Measurements from ENCODE around the gene SIRPA.

Gene SIRPA

GRCh38 chr20:1964061-1964460 is 68.9 kb downstream of the SIRPA start:
- Histone ChIP-seq H3K27me3 (ENCODE audit: control insufficient read depth in 1 of 2, insufficient read depth in 1 of 2, low read length in 2 of 2) (peaks cover 47 to 63% of the 10 kb centered on the region in 2 experiments), H3K4ac (ENCODE audit: low read depth in 1 of 2, low read length in 2 of 2) (no peak overlapping the region)
- 81% methylated on average over 4 of the region's 4 CpGs for WGBS

GRCh38 chr20:1964659-1965405 is 69.6 kb downstream of the SIRPA start:
- WGBS, result 47% methylated on average over 14 of the region's 14 CpGs
- H3K4me1 ChIP-seq (ENCODE audit: control insufficient read depth, insufficient read depth, low read depth, low read length), result peaks cover 3% of the 10 kb centered on the region
- H4K91ac ChIP-seq (ENCODE audit: low read length), result no peak overlapping the region
- H2BK12ac ChIP-seq (ENCODE audit: low read length in 2 of 2), result no peak overlapping the region
- no peak overlapping the region for H3K23ac ChIP-seq (ENCODE audit: low read length in 2 of 2)
- H2BK15ac ChIP-seq (ENCODE audit: low read depth, poor library complexity, severe bottlenecking), result no peak overlapping the region
- peak overlapping the region in 1 of 2 experiments; percentile 65 for H3K4me3 ChIP-seq (ENCODE audit: insufficient read depth in 1 of 2, low read depth in 1 of 2, low read length in 2 of 2)
- H3K9me3 ChIP-seq (ENCODE audit: control insufficient read depth, low read length), result no peaks in the 10 kb centered on the region
- H2BK120ac ChIP-seq (ENCODE audit: low read depth, low read length), result no peak overlapping the region
- no peak overlapping the region for H2AFZ ChIP-seq (ENCODE audit: low read depth, low read length)
- peak; percentile 13 for DNase-seq
- peaks cover 52 to 63% of the 10 kb centered on the region in 2 experiments for H3K27me3 ChIP-seq (ENCODE audit: control insufficient read depth in 1 of 2, insufficient read depth in 1 of 2, low read length in 2 of 2)
- peak overlapping the region; percentile 76 for H3K9ac ChIP-seq (ENCODE audit: low read length)
- H2BK5ac ChIP-seq (ENCODE audit: low read depth, low read length, poor library complexity, severe bottlenecking), result no peak overlapping the region
- no peak overlapping the region for H4K8ac ChIP-seq (ENCODE audit: low read length)
- no peaks in the 10 kb centered on the region for H3K36me3 ChIP-seq (ENCODE audit: control insufficient read depth in 1 of 2, insufficient read depth in 2 of 2, low read depth in 1 of 2, low read length in 2 of 2)
- no peak overlapping the region for H3K27ac ChIP-seq (ENCODE audit: low read length, poor library complexity, severe bottlenecking)
- no peak overlapping the region for H3K4ac ChIP-seq (ENCODE audit: low read depth in 1 of 2, low read length in 2 of 2)
- no peak overlapping the region for H3K14ac ChIP-seq (ENCODE audit: low read length in 2 of 2)
- H3K18ac ChIP-seq (ENCODE audit: low read depth in 1 of 2, low read length in 2 of 2), result no peak overlapping the region
- no peak overlapping the region for H3K4me2 ChIP-seq (ENCODE audit: low read length, poor library complexity, severe bottlenecking)
- H2AK5ac ChIP-seq (ENCODE audit: low read length, severe bottlenecking), result peak overlapping the region; percentile 68
- no peaks in the 10 kb centered on the region for H3K79me1 ChIP-seq (replicated peaks; ENCODE audit: low read length, poor library complexity, severe bottlenecking)

More at GRCh38 chr20:1964061-1964460, 68.9 kb downstream of the SIRPA start:
- H2BK5ac ChIP-seq (ENCODE audit: low read depth, low read length, poor library complexity, severe bottlenecking), result no peak overlapping the region
- H2AFZ ChIP-seq (ENCODE audit: low read depth, low read length), result no peak overlapping the region
- H3K9ac ChIP-seq (ENCODE audit: low read length), result no peak overlapping the region
- no peak overlapping the region for H2BK120ac ChIP-seq (ENCODE audit: low read depth, low read length)
- H3K14ac ChIP-seq (ENCODE audit: low read length in 2 of 2), result no peak overlapping the region
- no peak overlapping the region for H4K8ac ChIP-seq (ENCODE audit: low read length)
- no peaks in the 10 kb centered on the region for H3K79me1 ChIP-seq (replicated peaks; ENCODE audit: low read length, poor library complexity, severe bottlenecking)
- no peak for DNase-seq
- H3K9me3 ChIP-seq (ENCODE audit: control insufficient read depth, low read length), result no peaks in the 10 kb centered on the region
- H3K36me3 ChIP-seq (ENCODE audit: control insufficient read depth in 1 of 2, insufficient read depth in 2 of 2, low read depth in 1 of 2, low read length in 2 of 2), result no peaks in the 10 kb centered on the region
- H3K18ac ChIP-seq (ENCODE audit: low read depth in 1 of 2, low read length in 2 of 2), result no peak overlapping the region
- no peak overlapping the region for H2BK15ac ChIP-seq (ENCODE audit: low read depth, poor library complexity, severe bottlenecking)
- H3K4me2 ChIP-seq (ENCODE audit: low read length, poor library complexity, severe bottlenecking), result no peak overlapping the region
- no peak overlapping the region for H2AK5ac ChIP-seq (ENCODE audit: low read length, severe bottlenecking)
- H2BK12ac ChIP-seq (ENCODE audit: low read length in 2 of 2), result no peak overlapping the region
- peaks cover 3% of the 10 kb centered on the region for H3K4me1 ChIP-seq (ENCODE audit: control insufficient read depth, insufficient read depth, low read depth, low read length)
- H3K27ac ChIP-seq (ENCODE audit: low read length, poor library complexity, severe bottlenecking), result no peak overlapping the region
- H4K91ac ChIP-seq (ENCODE audit: low read length), result no peak overlapping the region
- no peak overlapping the region for H3K4me3 ChIP-seq (ENCODE audit: insufficient read depth in 1 of 2, low read depth in 1 of 2, low read length in 2 of 2)
- H3K23ac ChIP-seq (ENCODE audit: low read length in 2 of 2), result no peak overlapping the region

GRCh38 chr20:1965520-1966351 is 70.5 kb downstream of the SIRPA start:
- Histone ChIP-seq H4K8ac (ENCODE audit: low read length) (no peak overlapping the region), H3K14ac (ENCODE audit: low read length in 2 of 2) (no peak overlapping the region), H3K4me1 (ENCODE audit: control insufficient read depth, insufficient read depth, low read depth, low read length) (peaks cover 3% of the 10 kb centered on the region), H2BK120ac (ENCODE audit: low read depth, low read length) (no peak overlapping the region), H3K79me1 (replicated peaks; ENCODE audit: low read length, poor library complexity, severe bottlenecking) (no peaks in the 10 kb centered on the region), H3K4ac (ENCODE audit: low read depth in 1 of 2, low read length in 2 of 2) (no peak overlapping the region), H3K36me3 (ENCODE audit: control insufficient read depth in 1 of 2, insufficient read depth in 2 of 2, low read depth in 1 of 2, low read length in 2 of 2) (no peaks in the 10 kb centered on the region), H2BK5ac (ENCODE audit: low read depth, low read length, poor library complexity, severe bottlenecking) (no peak overlapping the region), H3K9me3 (ENCODE audit: control insufficient read depth, low read length) (no peaks in the 10 kb centered on the region), H4K91ac (ENCODE audit: low read length) (no peak overlapping the region), H3K4me2 (ENCODE audit: low read length, poor library complexity, severe bottlenecking) (peak overlapping the region; percentile 31), H3K23ac (ENCODE audit: low read length in 2 of 2) (no peak overlapping the region), H3K27me3 (ENCODE audit: control insufficient read depth in 1 of 2, insufficient read depth in 1 of 2, low read length in 2 of 2) (peaks cover 52 to 63% of the 10 kb centered on the region in 2 experiments), H3K18ac (ENCODE audit: low read depth in 1 of 2, low read length in 2 of 2) (no peak overlapping the region), H2AFZ (ENCODE audit: low read depth, low read length) (no peak overlapping the region), H2BK12ac (ENCODE audit: low read length in 2 of 2) (no peak overlapping the region), H3K9ac (ENCODE audit: low read length) (peak overlapping the region; percentile 76), H3K4me3 (ENCODE audit: insufficient read depth in 1 of 2, low read depth in 1 of 2, low read length in 2 of 2) (peak overlapping the region in 1 of 2 experiments; percentile 65), H2AK5ac (ENCODE audit: low read length, severe bottlenecking) (no peak overlapping the region), H2BK15ac (ENCODE audit: low read depth, poor library complexity, severe bottlenecking) (no peak overlapping the region), H3K27ac (ENCODE audit: low read length, poor library complexity, severe bottlenecking) (no peak overlapping the region)
- DNase-seq, result peak; percentile 57
- 7% methylated on average over 28 of the region's 28 CpGs for WGBS

- no peak overlapping the region for H2AFZ ChIP-seq (ENCODE audit: low read depth, low read length)
- H2BK120ac ChIP-seq (ENCODE audit: low read depth, low read length), result no peak overlapping the region
- H3K23ac ChIP-seq (ENCODE audit: low read length in 2 of 2), result no peak overlapping the region
- H3K9me3 ChIP-seq (ENCODE audit: control insufficient read depth, low read length), result no peaks in the 10 kb centered on the region
- H2BK12ac ChIP-seq (ENCODE audit: low read length in 2 of 2), result no peak overlapping the region
- no peak overlapping the region for H4K8ac ChIP-seq (ENCODE audit: low read length)
- no peak overlapping the region for H2BK15ac ChIP-seq (ENCODE audit: low read depth, poor library complexity, severe bottlenecking)
- H3K9ac ChIP-seq (ENCODE audit: low read length), result no peak overlapping the region
- H2BK5ac ChIP-seq (ENCODE audit: low read depth, low read length, poor library complexity, severe bottlenecking), result no peak overlapping the region
- no peak overlapping the region for H4K91ac ChIP-seq (ENCODE audit: low read length)
- H3K4me1 ChIP-seq (ENCODE audit: control insufficient read depth, insufficient read depth, low read depth, low read length), result peaks cover 3% of the 10 kb centered on the region
- no peak overlapping the region for H3K18ac ChIP-seq (ENCODE audit: low read depth in 1 of 2, low read length in 2 of 2)
- no peak for DNase-seq
- no peak overlapping the region for H3K14ac ChIP-seq (ENCODE audit: low read length in 2 of 2)
- H3K27ac ChIP-seq (ENCODE audit: low read length, poor library complexity, severe bottlenecking), result no peak overlapping the region
- no peak overlapping the region for H2AK5ac ChIP-seq (ENCODE audit: low read length, severe bottlenecking)
- no peak overlapping the region for H3K4me3 ChIP-seq (ENCODE audit: insufficient read depth in 1 of 2, low read depth in 1 of 2, low read length in 2 of 2)
- no peak overlapping the region for H3K4me2 ChIP-seq (ENCODE audit: low read length, poor library complexity, severe bottlenecking)
- peaks cover 53 to 57% of the 10 kb centered on the region in 2 experiments for H3K27me3 ChIP-seq (ENCODE audit: control insufficient read depth in 1 of 2, insufficient read depth in 1 of 2, low read length in 2 of 2)
- H3K79me1 ChIP-seq (replicated peaks; ENCODE audit: low read length, poor library complexity, severe bottlenecking), result no peaks in the 10 kb centered on the region
- H3K36me3 ChIP-seq (ENCODE audit: control insufficient read depth in 1 of 2, insufficient read depth in 2 of 2, low read depth in 1 of 2, low read length in 2 of 2), result no peaks in the 10 kb centered on the region
- H3K4ac ChIP-seq (ENCODE audit: low read depth in 1 of 2, low read length in 2 of 2), result no peak overlapping the region
- 70% methylated on average over 4 of the region's 4 CpGs for WGBS
Measured at GRCh38 chr20:1968964-1969363, 73.8 kb downstream of the SIRPA start.
